GM12892 (cell line): Measurements from ENCODE around the gene CBARP.

Source experiments
- DNase-seq: peaks from one replicate; pipeline ENCODE4 v3.0.0; 2011; ENCODE audit not compliant: insufficient read length
- FAIRE-seq: peaks from 2 replicates; lab custom pipeline; 2011; peaks lifted over from hg19 to GRCh38; lab: Jason Lieb, UNC
- POLR2A ChIP-seq: IDR thresholded peaks from 2 replicates; pipeline ENCODE4 v1.6.1; 2011; ENCODE audit warnings: low read depth, low read length, control low read depth
- POLR2AphosphoS5 ChIP-seq: IDR thresholded peaks from 2 replicates; pipeline ENCODE4 v1.6.1; 2011; ENCODE audit warnings: low read depth, low read length, control low read depth
- TAF1 ChIP-seq: IDR thresholded peaks from 2 replicates; pipeline ENCODE4 v1.6.1; 2011; ENCODE audit warnings: low read depth, mild to moderate bottlenecking, control low read depth, low read length, borderline replicate concordance

CBARP gene

GRCh38 chr19:1267477-1268225 is 29.8 kb upstream of the CBARP start:
- DNase-seq (no peak), FAIRE-seq (no peak)
- TF ChIP-seq POLR2A: no peak
- TF ChIP-seq POLR2AphosphoS5: no peak
- TF ChIP-seq TAF1: no peak

- DNase-seq (peak; percentile 63), FAIRE-seq (peak; percentile 81)
These were observed 29.2 kb upstream of the CBARP start for GRCh38 chr19:1266916-1267476.

GRCh38 chr19:1266129-1266915 is 28.5 kb upstream of the CBARP start:
- peak; percentile 88 for DNase-seq
- FAIRE-seq: peak; percentile 96
- TF ChIP-seq TAF1: no peak

More at GRCh38 chr19:1266916-1267476, 29.2 kb upstream of the CBARP start:
- no peak for TF ChIP-seq POLR2A
- TF ChIP-seq TAF1: no peak
- TF ChIP-seq POLR2AphosphoS5: no peak

GRCh38 chr19:1265615-1266128 is 27.9 kb upstream of the CBARP start:
- no peak for FAIRE-seq
- no peak for DNase-seq
- TF ChIP-seq TAF1: no peak

- DNase-seq (no peak), FAIRE-seq (peak; percentile 82)
- TF ChIP-seq POLR2AphosphoS5 (no peak), POLR2A (no peak), TAF1 (no peak)
These were observed 27.2 kb upstream of the CBARP start for GRCh38 chr19:1264801-1265614.

- DNase-seq: no peak
These were observed 25.4 kb upstream of the CBARP start for GRCh38 chr19:1263188-1263587.

GRCh38 chr19:1262623-1263123 is 24.9 kb upstream of the CBARP start:
- DNase-seq: no peak
- FAIRE-seq: peak; percentile 36
- no peak for TF ChIP-seq POLR2AphosphoS5

More at GRCh38 chr19:1263188-1263587, 25.4 kb upstream of the CBARP start:
- no peak for FAIRE-seq
- no peak for TF ChIP-seq POLR2A

GRCh38 chr19:1261798-1262622 is 24.2 kb upstream of the CBARP start:
- FAIRE-seq: peak; percentile 70
- no peak for DNase-seq
- TF ChIP-seq TAF1 (no peak), POLR2A (no peak), POLR2AphosphoS5 (no peak)

GRCh38 chr19:1261538-1261797 is 23.7 kb upstream of the CBARP start:
- no peak for FAIRE-seq

GRCh38 chr19:1260749-1261537 is 23.1 kb upstream of the CBARP start:
- DNase-seq (peak; percentile 98), FAIRE-seq (peak; percentile 97)
- TF ChIP-seq POLR2AphosphoS5 (no peak), TAF1 (0 out of 2 replicates have a peak, but pooled peaks have one; percentile 21), POLR2A (no peak)

More at GRCh38 chr19:1261538-1261797, 23.7 kb upstream of the CBARP start:
- DNase-seq: no peak
- TF ChIP-seq POLR2AphosphoS5 (no peak), TAF1 (no peak), POLR2A (no peak)
